ENCODE results near the gene C12orf57. TPM values are rescaled to one million over a fixed set of nuclear protein-coding genes. Genes with fewer than 3 reads are reported as not detected.

The C12orf57 gene
- total RNA-seq, 2 experiments from 2014 or later = 305 to 311 TPM

GRCh38 chr12:6916426-6917200, 27.2 kb upstream of the C12orf57 start:
- H3K4me3 Mint-ChIP-seq = peak overlapping the region; percentile 82
- Histone ChIP-seq H3K4me3 (ENCODE audit: low read length) (no peak overlapping the region), H3K27me3 (ENCODE audit: control insufficient read depth in 1 of 2, insufficient read depth in 2 of 2, low read length in 2 of 2) (no peaks in the 10 kb centered on the region), H3K27ac (ENCODE audit: low read depth in 1 of 2, low read length in 2 of 2) (peak overlapping the region in 1 of 2 donors; percentile 23), H3K4me1 (ENCODE audit: insufficient read depth, low read length) (peaks cover 32% of the 10 kb centered on the region), H3K36me3 (ENCODE audit: insufficient read depth, low read length) (peaks cover 38% of the 10 kb centered on the region), H3K9me3 (ENCODE audit: control insufficient read depth in 1 of 2, insufficient read depth in 1 of 2, low read length in 2 of 2) (no peaks in the 10 kb centered on the region)
- peaks cover 43% of the 10 kb centered on the region for H3K36me3 Mint-ChIP-seq (ENCODE audit: low read depth)
- DNase-seq = no peak
- intact Hi-C loops (cut with DNase I, micrococcal nuclease) = no loop called here
- no peaks in the 10 kb centered on the region for H3K27me3 Mint-ChIP-seq
- ChIA-PET CTCF (interaction anchor here (0.8 to 1.5 kb wide), 2 partner anchors 21 to 25 kb away, joined by 3 to 6 read pairs; no protein-coding TSS in a partner anchor), POLR2A (interaction anchor here (0.7 to 5.4 kb wide), 3 partner anchors 25 to 43 kb away, joined by 3 to 35 read pairs (median 35); partner anchors contain the start of genes C12orf57, RNU7-1 and SPSB2)
- TF ChIP-seq CTCF (IDR thresholded peaks at IDR 0.05) = no peak
- no peak for ATAC-seq (ENCODE audit: poor library complexity)
- H3K4me1 Mint-ChIP-seq (ENCODE audit: low read depth) = peaks cover 31% of the 10 kb centered on the region
- H3K27ac Mint-ChIP-seq = peak overlapping the region; percentile 82
- no peaks in the 10 kb centered on the region for H3K9me3 Mint-ChIP-seq

- peak overlapping the region; percentile 82 for H3K27ac Mint-ChIP-seq
- POLR2A ChIA-PET = interaction anchor here (0.7 kb wide), 1 partner anchor 26 kb away, joined by 3 read pairs; no protein-coding TSS in a partner anchor
Measured at GRCh38 chr12:6917491-6918231, 26.2 kb upstream of the C12orf57 start.

More at GRCh38 chr12:6917491-6918231, 26.2 kb upstream of the C12orf57 start:
- H3K36me3 ChIP-seq (ENCODE audit: insufficient read depth, low read length) = peaks cover 48% of the 10 kb centered on the region
- no peaks in the 10 kb centered on the region for H3K9me3 ChIP-seq (ENCODE audit: control insufficient read depth in 1 of 2, insufficient read depth in 1 of 2, low read length in 2 of 2)
- no peak for DNase-seq
- peaks cover 49% of the 10 kb centered on the region for H3K36me3 Mint-ChIP-seq (ENCODE audit: low read depth)
- no peak overlapping the region for H3K4me3 ChIP-seq (ENCODE audit: low read length)
- H3K27me3 ChIP-seq (ENCODE audit: control insufficient read depth in 1 of 2, insufficient read depth in 2 of 2, low read length in 2 of 2) = no peaks in the 10 kb centered on the region
- no peaks in the 10 kb centered on the region for H3K9me3 Mint-ChIP-seq
- no peak for TF ChIP-seq CTCF (IDR thresholded peaks at IDR 0.05)
- intact Hi-C loops (cut with DNase I, micrococcal nuclease) = no loop called here
- no peak overlapping the region for H3K4me3 Mint-ChIP-seq
- no peaks in the 10 kb centered on the region for H3K27me3 Mint-ChIP-seq
- no peak overlapping the region for H3K27ac ChIP-seq (ENCODE audit: low read depth in 1 of 2, low read length in 2 of 2)
- CTCF ChIA-PET = no interaction called here
- ATAC-seq (ENCODE audit: poor library complexity) = no peak
- peaks cover 30% of the 10 kb centered on the region for H3K4me1 Mint-ChIP-seq (ENCODE audit: low read depth)
- H3K4me1 ChIP-seq (ENCODE audit: insufficient read depth, low read length) = peaks cover 32% of the 10 kb centered on the region

Data from CD4-positive, alpha-beta T cell (primary cell).